Measurements from ENCODE around the gene FTCDNL1. TPM values are rescaled to one million over a fixed set of nuclear protein-coding genes. Genes with fewer than 3 reads are reported as not detected.

The FTCDNL1 gene
- total and polyA plus RNA-seq, 2 experiments from 2014 or later = 1.4 to 6.1 TPM

DNA sequence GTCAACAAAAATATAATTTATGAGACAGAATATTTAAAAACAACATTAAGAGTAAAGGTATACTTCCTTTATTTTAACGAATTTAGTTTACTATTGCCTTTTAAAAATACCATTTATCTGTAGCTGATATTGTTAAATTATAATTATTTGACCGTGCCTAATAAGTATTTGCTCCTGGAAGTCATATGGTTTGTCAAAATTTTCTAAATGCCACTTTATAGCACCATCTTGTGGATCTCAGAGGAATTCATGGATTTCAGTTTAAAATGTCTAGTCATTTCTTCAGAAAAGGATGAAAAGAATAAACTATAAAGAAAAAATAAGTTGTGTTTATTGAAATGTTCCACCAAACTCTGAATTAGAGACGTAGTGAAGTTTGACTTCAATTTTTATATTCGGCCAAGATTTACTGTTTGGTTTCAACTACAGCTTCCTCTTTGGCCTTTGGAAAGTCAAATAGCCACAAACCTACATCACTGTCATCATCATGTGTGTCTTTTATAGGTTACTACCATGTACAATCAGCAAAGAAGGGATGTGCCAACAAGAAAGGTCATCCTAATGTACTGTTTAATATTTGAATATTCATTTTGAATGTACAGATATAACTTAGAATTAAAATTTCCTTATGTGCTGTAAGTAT is 10.3 kb upstream of the FTCDNL1 start:
- H3K9me3 ChIP-seq (ENCODE audit: low read depth) = no peaks in the 10 kb centered on the region
- no peak for TF ChIP-seq EZH2 (IDR thresholded peaks at IDR 0.05; ENCODE audit: borderline replicate concordance)
- no peak for TF ChIP-seq EZH2phosphoT487 (IDR thresholded peaks at IDR 0.05; ENCODE audit: low read depth, severe bottlenecking, unreplicated experiment)
- TF ChIP-seq, protein P1, sequence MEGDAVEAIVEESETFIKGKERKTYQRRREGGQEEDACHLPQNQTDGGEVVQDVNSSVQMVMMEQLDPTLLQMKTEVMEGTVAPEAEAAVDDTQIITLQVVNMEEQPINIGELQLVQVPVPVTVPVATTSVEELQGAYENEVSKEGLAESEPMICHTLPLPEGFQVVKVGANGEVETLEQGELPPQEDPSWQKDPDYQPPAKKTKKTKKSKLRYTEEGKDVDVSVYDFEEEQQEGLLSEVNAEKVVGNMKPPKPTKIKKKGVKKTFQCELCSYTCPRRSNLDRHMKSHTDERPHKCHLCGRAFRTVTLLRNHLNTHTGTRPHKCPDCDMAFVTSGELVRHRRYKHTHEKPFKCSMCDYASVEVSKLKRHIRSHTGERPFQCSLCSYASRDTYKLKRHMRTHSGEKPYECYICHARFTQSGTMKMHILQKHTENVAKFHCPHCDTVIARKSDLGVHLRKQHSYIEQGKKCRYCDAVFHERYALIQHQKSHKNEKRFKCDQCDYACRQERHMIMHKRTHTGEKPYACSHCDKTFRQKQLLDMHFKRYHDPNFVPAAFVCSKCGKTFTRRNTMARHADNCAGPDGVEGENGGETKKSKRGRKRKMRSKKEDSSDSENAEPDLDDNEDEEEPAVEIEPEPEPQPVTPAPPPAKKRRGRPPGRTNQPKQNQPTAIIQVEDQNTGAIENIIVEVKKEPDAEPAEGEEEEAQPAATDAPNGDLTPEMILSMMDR (IDR thresholded peaks at IDR 0.05; ENCODE audit: poor library complexity) = peak; percentile 71
- H3K36me3 ChIP-seq (replicated peaks; ENCODE audit: insufficient read depth, low read depth) = no peaks in the 10 kb centered on the region
- no peaks in the 10 kb centered on the region for H3K79me2 ChIP-seq
- no peak overlapping the region for H3K4me3 ChIP-seq
- no peak overlapping the region for H3K4me2 ChIP-seq
- 6% methylated on average over 4 of the region's 4 CpGs for WGBS (ENCODE audit: low lambda C conversion rate, missing lambda C conversion rate)
- H2AFZ ChIP-seq = no peak overlapping the region
- H3K27me3 ChIP-seq = no peaks in the 10 kb centered on the region
- H3K4me1 ChIP-seq (ENCODE audit: insufficient read depth) = no peaks in the 10 kb centered on the region
- H4K20me1 ChIP-seq (ENCODE audit: insufficient read depth, poor library complexity, severe bottlenecking) = no peaks in the 10 kb centered on the region
- peak; percentile 14 for DNase-seq (ENCODE audit: low spot score)
- H3K9me2 ChIP-seq (replicated peaks; ENCODE audit: insufficient read depth) = no peaks in the 10 kb centered on the region
- H3K27ac ChIP-seq = no peak overlapping the region

DNA sequence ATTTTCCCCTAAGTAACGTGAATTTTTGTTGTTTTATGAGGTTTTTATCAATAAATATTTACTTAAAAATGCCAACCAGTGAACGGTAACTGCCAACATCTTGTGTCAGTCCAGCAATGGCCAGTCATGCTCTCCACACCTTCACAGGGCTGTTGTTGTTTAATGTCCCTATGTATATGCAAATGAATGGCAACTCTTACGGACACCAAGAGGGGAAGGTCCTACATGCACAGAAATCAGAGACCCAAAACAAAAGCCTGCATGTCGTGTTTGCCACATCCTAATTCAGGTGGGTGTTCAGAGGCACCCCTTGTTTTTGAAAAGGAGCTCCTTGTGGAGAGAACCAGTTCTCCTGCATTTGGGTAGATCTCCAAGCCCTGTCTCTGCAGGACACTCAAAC is 4.8 kb upstream of the FTCDNL1 start:
- Histone ChIP-seq H3K9me3 (ENCODE audit: low read depth) (no peaks in the 10 kb centered on the region), H3K4me2 (no peak overlapping the region), H3K4me1 (ENCODE audit: insufficient read depth) (no peaks in the 10 kb centered on the region), H3K4me3 (no peak overlapping the region), H3K79me2 (no peaks in the 10 kb centered on the region), H3K9me2 (replicated peaks; ENCODE audit: insufficient read depth) (no peaks in the 10 kb centered on the region), H3K27me3 (peaks cover 4% of the 10 kb centered on the region), H4K20me1 (ENCODE audit: insufficient read depth, poor library complexity, severe bottlenecking) (no peaks in the 10 kb centered on the region), H3K27ac (no peak overlapping the region), H3K36me3 (replicated peaks; ENCODE audit: insufficient read depth, low read depth) (no peaks in the 10 kb centered on the region), H2AFZ (no peak overlapping the region)
- 41% methylated on average over 4 of the region's 4 CpGs for WGBS (ENCODE audit: low lambda C conversion rate, missing lambda C conversion rate)
- no peak for DNase-seq (ENCODE audit: low spot score)
- TF ChIP-seq EZH2 (IDR thresholded peaks at IDR 0.05; ENCODE audit: borderline replicate concordance) (no peak), EZH2phosphoT487 (IDR thresholded peaks at IDR 0.05; ENCODE audit: low read depth, severe bottlenecking, unreplicated experiment) (no peak)
- TF ChIP-seq, protein P1 (IDR thresholded peaks at IDR 0.05; ENCODE audit: poor library complexity) = no peak

DNA sequence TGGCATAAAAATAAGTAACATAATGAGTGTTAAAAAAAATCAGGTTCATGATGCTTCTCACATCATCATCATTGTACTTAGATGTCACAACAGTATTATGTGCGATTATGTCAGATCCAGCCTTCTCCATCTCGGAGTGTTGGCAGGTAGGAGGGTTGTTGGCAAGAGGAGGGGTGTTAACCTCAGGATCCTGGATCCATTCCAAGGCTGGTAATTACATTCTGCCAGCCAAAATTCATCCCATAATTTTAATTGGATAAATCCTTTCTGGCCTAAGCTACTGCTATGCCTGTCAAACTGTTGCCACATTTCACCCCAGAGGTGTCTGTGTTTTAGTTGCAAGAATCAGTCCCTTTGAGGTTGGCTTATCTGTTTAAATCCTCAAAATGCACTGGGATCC is 891 bp upstream of the FTCDNL1 start:
- no peak for DNase-seq (ENCODE audit: low spot score)
- TF ChIP-seq, protein P1 (IDR thresholded peaks at IDR 0.05; ENCODE audit: poor library complexity) = no peak
- TF ChIP-seq EZH2phosphoT487 (IDR thresholded peaks at IDR 0.05; ENCODE audit: low read depth, severe bottlenecking, unreplicated experiment) (no peak), EZH2 (IDR thresholded peaks at IDR 0.05; ENCODE audit: borderline replicate concordance) (no peak)
- peak overlapping the region; percentile 96 for H3K4me2 ChIP-seq
- H3K79me2 ChIP-seq = no peaks in the 10 kb centered on the region
- no peaks in the 10 kb centered on the region for H3K36me3 ChIP-seq (replicated peaks; ENCODE audit: insufficient read depth, low read depth)
- no peaks in the 10 kb centered on the region for H3K9me2 ChIP-seq (replicated peaks; ENCODE audit: insufficient read depth)
- H3K27me3 ChIP-seq = peaks cover 7% of the 10 kb centered on the region
- H3K4me3 ChIP-seq = no peak overlapping the region
- WGBS (ENCODE audit: low lambda C conversion rate, missing lambda C conversion rate) = 98% methylated on average over 2 of the region's 2 CpGs
- H4K20me1 ChIP-seq (ENCODE audit: insufficient read depth, poor library complexity, severe bottlenecking) = no peaks in the 10 kb centered on the region
- H2AFZ ChIP-seq = no peak overlapping the region
- no peaks in the 10 kb centered on the region for H3K9me3 ChIP-seq (ENCODE audit: low read depth)
- H3K4me1 ChIP-seq (ENCODE audit: insufficient read depth) = peaks cover 4% of the 10 kb centered on the region
- H3K27ac ChIP-seq = no peak overlapping the region

Measured in hepatocyte (in vitro differentiated cells).